Stimulated activated CD4-positive, alpha-beta T cell treated with anti-CD3 and anti-CD28 coated beads, TNF-alpha, amount 100 ng/mL, for 48 hours (primary cell): ENCODE measurements around the gene DPP3.
A peak's percentile ranks its signal among the peaks of the same experiment; 100 is the strongest.
"Not testable (repeated sequence)": the region's sequence is repeated elsewhere in the genome, so short reads cannot be mapped to it uniquely, and the experiment has no call there.

Experiments
- DNase-seq, 3 donors: peaks; one replicate each; pipeline ENCODE4 v3.0.0-alpha.2; 2020; ENCODE audit warnings: low read depth in 3 of 3

The DPP3 gene, protein sequence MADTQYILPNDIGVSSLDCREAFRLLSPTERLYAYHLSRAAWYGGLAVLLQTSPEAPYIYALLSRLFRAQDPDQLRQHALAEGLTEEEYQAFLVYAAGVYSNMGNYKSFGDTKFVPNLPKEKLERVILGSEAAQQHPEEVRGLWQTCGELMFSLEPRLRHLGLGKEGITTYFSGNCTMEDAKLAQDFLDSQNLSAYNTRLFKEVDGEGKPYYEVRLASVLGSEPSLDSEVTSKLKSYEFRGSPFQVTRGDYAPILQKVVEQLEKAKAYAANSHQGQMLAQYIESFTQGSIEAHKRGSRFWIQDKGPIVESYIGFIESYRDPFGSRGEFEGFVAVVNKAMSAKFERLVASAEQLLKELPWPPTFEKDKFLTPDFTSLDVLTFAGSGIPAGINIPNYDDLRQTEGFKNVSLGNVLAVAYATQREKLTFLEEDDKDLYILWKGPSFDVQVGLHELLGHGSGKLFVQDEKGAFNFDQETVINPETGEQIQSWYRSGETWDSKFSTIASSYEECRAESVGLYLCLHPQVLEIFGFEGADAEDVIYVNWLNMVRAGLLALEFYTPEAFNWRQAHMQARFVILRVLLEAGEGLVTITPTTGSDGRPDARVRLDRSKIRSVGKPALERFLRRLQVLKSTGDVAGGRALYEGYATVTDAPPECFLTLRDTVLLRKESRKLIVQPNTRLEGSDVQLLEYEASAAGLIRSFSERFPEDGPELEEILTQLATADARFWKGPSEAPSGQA

DNA sequence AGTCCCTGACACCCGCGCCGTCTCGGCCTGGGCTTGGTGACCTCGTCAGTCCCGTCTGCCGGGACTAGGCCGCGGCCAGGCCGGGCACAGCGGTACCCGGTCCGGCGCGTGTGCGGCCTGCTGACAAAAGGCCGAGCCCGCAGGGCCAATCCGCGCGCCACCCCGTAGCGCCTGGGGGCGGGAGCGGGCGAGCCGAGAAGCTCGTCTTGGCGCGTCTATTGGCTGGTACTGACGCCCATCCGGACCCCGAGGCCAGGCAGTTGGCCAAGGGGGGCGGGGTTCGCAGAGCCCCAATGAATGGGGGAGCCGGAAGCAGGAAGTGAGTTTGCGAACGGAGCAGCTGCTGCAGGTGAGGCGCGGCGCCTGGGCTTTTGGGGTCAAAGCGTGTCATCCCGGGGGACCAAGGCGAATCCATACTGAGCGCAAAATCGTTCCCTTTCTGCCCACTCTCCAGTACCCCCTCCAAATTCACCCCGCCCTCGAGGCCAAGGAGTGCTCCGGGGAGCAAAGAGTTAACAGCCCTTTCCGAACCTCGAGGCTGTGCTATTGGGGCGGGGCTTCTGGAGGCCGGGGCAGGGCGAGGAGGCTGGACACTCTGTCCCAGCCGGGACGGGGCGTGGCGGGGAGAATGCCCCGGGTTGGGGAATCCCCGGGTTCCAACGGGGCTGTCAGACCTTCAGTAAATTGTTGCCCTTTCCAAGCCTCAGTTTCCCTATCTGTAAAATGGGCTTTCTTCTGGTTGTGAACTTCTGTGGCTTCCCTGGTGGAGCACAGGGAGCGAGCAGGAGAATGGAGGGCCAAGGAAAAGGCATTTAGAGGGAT, at the start of gene DPP3:
Gene DPP3, plus strand, starts transcription at position 318 of the 822 bp plus-strand sequence. CDS start 1,767 bp downstream, outside the sequence.
- peak; percentile 91 to 97 (median 94) for DNase-seq

DNA sequence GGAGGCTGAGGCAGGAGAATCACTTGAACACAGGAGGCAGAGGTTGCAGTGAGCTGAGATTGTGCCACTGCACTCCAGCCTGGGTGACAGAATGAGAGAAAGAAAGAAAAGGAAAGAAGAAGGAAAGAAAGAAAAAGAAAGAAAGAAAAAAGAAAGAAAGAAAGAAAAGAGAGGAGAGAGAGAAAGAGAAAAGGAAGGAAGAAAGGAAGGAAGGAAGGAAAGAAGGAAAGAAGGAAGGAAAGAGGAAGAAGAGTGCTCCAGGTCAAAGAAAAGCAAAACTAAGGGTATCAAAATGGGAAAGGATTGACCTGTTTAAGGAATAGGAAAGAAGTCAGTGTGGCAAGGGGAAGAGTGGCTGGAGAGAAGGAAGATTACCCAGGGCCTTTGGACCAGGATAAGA, 48.9 kb upstream of the DPP3 start:
- DNase-seq, result not testable (repeated sequence)

DNA sequence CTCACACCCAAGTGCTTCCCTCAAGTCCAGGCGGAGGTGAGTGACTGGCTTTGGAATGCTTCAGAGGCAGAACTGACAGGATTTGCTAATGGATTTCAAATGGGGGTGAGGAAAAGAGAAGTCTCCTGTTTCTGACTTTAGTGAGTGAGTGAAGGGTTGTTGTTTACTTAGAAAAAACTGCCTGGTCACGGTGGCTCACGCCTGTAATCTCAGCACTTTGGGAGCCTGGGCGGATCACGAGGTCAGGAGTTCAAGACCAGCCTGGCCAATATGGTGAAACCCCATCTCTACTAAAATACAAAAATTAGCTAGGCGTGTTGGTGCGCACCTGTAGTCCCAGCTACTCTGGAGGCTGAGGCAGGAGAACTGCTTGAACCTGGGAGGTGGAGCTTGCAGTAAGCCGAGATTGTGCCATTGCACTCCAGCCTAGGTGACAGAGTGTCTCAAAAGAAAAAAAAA, 48.3 kb upstream of the DPP3 start:
- DNase-seq, result not testable (repeated sequence)

DNA sequence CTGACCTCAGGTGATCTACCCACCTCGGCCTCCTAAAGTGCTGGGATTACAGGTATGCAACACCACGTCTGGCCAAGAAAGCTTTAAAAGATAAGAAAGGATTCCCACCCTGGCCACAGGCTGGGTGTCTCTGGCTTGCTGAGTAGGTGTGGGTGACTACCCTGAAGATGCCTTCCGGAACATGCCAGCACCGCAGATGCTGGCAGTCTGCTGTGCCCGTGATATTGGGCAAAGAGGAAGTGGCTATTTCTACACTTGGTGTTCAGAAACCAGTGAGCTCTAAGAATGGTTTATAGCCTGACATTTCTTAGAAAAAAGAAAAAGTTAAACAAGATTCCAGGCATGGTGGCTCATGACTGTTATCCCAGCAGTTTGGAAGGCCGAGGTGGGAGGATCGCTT, 47.6 kb upstream of the DPP3 start:
- DNase-seq, result no peak

DNA sequence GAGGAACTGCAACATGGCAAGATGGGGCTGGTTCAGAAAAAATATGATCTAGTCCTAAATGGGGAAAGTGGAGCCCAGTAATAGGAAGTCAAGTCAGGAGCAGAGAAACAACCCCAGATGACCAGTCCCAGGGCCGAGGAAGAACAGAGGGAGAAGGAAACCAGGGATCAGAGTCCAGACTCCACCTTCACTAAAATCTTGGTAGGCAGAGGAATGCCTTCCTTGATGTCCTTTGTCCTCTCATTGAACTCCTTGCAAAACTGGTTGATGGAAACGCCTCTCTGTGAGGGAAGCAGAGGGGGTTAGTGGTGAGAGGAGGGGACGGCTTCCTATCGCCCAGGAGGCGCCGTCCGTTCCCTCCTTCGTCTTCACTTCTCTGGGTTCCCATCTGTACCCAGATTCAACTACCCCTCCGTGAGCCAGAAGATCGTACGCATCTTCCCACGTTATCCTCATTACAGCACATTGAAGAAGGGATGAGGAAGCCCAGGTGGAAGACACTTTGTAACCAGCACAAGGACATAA, 42.2 kb upstream of the DPP3 start:
- DNase-seq, result no peak

DNA sequence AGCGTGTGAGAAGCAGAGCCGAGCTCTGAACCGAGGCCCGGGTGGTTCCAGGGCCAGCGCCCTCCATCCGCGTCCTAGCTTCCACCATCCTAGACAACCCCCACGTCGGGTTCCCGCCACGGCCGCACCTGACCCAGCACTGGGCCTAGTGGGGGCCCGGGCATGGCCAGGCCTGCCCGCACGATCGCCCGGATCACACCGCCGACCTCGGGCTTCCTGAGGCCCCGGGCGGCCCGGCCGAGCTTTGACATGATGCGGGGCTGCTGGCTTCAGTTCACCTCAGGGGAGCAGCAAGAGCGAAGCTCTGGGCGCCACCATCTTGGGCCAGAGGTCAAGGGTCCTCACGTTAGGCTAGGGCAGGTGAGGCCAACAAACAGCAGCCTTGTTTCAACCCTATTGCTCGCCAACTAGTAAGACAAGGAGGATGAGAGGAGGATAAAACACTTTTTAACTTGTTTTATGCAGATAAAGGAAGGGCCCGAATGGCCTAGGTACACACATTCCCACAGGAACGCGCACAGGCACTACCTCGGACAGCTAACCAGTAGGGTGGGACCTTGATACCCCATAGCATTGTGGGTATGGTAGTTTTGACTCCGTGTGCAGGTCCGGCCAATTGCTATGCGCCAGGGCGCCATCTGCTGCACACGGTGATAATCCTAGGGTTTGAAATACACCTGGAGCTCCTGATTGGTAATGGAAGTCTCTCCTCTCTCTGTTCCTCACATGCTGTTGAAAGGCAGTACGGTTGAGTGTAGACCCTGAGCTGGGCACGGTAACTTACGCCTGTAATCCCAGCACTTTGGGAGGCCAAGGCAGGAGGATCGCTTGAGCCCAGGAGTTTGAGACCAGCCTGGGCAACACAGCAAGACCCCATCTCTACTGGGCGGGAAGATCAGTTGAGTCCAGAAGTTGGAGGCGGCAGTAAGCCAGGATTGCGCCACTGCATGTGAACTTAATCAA, 41.4 kb upstream of the DPP3 start, which contains the start of gene MRPL11:
Gene MRPL11, minus strand, starts transcription at position 345 of the 963 bp plus-strand sequence. Its CDS starts 94 bp downstream, at position 251.
- peak; percentile 77 to 89 (median 78) for DNase-seq

DNA sequence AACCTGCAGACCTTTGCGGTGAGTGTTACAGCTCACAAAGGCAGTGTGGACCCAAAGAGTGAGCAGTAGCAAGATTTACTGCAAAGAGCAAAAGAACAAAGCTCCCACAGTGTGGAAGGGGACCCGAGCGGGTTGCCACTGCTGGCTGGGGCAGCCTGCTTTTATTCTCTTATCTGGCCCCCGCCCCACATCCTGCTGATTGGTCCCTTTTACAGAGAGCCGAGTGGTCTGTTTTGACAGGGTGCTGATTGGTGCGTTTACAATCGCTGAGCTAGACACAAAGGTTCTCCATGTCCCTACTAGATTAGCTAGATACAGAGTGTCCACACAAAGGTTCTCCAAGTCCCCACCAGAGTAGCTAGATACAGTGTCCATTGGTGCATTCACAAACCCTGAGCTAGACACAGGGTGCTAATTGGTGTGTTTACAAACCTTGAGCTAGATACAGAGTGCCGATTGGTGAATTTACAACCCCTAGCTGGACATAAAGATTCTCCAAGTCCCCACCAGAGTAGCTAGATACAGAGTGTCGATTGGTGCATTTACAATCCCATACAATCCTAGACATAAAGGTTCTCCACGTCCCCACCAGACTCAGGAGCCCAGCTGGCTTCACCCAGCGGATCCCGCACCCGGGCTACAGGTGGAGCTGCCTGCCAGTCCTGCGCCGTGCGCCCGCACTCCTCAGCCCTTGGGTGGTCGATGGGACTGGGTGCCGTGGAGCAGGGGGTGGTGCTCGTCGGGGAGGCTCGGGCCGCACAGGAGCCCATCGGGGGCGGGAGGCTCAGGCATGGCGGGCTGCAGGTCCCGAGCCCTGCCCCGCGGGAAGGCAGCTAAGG, 39.9 kb upstream of the DPP3 start:
- not testable (repeated sequence) for DNase-seq

DNA sequence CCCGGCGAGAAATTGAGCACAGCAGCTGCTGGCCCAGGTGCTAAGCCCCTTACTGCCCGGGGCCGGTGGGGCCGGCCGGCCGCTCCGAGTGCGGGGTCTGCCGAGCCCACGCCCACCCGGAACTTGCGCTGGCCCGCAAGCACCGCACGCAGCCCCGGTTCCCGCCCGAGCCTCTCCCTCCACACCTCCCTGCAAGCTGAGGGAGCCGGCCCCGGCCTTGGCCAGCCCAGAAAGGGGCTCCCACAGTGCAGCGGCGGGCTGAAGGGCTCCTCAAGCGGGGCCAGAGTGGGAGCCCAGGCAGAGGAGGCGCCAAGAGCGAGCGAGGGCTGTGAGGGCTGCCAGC, 39.3 kb upstream of the DPP3 start:
- not testable (repeated sequence) for DNase-seq

DNA sequence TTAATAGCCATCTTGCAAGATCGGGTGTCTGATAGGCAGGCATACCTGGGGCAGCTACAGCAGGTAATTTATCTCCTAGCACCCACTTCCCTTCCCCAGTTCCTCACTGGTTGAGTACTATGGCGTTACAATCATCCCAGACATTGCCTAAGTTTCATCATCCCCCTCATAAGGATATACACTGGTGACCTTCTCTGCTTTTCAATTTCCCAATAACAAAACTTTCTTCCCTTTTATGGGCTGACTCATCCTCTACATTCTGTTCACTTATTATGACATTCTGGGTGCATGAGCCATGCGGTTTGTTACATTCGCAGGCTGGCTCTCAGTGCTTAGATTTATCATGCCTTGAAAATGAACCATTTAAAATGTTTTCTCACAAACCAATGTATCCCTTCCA, 36.6 kb upstream of the DPP3 start:
- no peak for DNase-seq

DNA sequence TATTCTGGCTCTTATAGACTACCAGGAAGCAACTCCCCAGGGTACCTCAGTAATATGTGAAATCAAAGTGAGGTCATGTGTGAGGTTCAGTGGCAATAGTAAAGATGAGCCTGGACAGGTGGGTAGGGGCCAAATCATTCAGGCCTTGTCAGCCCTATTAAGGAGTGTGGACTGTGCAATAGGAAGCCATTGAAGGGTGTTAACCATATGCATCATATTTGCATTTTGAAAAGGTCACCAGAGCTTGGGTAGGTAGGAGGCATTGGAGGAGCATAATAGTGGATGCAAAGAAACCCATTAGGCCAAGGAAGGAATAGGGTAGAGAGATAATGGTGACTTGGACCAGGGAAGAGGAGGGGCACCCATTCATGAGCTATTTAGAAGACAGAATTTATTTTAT, 33.2 kb upstream of the DPP3 start:
- no peak for DNase-seq

DNA sequence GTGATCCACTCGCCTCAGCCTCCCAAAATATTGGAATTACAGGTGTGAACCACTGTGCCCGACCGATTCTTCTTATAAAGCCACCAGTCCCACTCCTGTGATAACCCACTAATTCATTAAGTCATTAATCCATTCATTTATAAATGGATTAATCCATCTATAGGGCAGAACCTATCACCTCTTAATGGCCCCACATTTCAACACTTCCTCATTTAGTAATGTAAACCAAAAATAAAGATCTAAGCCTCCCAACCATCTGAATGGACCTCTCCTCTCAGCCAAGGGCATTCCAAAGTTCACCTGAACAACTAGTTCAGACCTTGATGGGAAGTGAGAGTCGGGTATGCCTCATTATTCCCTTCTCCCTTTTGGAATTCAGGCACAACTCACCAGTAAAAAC, 31.7 kb upstream of the DPP3 start:
- no peak for DNase-seq

DNA sequence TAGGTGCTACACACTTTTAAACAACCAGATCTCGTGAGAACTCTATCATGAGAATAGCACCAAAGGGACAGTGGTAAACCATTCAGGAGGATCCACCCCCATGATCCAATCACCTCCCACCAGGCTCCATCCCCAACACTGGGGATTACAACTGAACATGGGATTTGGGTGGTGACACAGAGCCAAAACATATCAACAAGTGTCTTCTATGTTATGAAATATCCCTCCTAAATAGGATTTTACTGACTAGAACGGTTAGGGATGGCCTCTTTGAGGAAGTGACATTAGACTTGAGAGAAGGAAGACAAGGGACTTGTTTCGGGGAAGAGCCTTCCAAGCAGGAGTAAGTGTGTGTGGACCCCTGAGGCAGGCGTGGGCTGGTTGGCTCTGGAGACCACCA, 29.7 kb upstream of the DPP3 start:
- no peak for DNase-seq

DNA sequence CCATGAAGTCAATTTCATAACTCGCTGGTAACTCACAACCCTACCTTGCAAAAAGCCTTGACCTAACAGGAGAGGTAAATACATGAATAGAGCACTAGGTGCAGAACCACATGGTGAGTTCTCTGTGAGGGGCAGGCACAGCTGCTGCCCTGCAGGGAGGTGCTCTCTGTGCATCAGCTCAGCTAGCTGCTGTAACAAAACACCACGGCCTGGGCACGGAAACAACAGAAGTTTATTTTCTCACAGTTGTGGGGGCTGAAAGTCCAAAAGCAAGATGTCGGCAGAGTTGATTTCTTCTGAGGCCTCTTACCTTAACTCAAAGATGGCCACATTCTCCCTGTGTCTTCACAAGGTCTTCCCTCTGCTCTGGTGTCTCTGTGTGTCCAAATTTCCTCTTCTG, 28.6 kb upstream of the DPP3 start:
- no peak for DNase-seq

DNA sequence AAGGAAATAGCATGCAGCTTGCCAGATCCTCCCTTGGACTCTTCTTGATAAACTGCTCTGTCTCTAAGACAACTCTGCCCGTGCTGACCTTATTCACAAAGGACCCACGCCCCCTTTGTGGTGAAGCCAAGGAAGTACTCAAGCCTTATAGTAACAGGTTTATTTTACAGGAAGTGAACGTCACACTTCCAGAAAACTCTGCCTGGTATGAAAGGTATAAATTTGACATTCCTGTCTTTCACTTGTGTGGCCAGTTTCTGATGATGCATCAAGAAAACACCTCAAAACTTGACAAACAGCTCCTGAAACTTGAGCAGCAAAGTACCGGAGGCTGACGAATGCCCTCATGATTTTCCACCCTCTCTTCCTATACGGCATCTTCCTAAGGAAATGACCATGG, 26.0 kb upstream of the DPP3 start:
- no peak for DNase-seq

DNA sequence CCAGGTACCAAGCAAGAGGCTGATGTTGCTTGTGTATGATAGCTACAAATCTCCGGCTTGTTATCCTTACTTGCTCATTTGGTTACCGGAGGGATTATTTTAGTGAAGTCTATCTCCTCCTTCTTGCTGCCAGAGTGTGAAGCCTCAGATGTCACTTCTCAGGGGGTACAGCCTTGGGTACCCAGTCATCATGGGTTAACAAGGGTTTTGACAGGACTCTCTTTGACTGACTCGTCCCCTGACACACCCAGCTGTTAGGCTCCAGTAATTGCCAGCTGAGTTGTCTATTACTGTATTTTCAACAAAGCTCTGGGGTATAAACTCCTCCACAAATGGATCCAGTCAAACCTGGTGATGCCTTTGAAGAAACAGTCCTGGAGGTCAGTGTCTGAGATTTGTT, 25.4 kb upstream of the DPP3 start:
- no peak for DNase-seq

DNA sequence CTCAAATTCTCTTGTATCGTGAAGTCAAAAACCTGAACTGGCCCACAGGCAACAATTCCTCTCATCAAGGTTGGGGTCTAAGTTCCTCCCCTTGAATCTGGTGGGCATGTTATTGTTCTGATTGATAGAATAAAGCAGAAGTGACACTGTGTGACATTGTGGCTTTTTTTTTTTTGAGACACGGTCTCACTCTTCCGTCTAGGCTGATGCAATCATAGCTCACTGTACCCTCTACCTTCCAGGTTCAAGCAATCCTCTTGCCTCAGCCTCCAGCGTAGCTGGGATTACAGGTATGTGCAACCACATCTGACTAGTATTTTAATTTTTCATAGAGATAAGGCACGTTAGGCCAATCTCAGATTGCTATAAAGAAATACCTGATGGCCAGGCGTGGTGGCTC, 22.4 kb upstream of the DPP3 start:
- DNase-seq, result no peak

DNA sequence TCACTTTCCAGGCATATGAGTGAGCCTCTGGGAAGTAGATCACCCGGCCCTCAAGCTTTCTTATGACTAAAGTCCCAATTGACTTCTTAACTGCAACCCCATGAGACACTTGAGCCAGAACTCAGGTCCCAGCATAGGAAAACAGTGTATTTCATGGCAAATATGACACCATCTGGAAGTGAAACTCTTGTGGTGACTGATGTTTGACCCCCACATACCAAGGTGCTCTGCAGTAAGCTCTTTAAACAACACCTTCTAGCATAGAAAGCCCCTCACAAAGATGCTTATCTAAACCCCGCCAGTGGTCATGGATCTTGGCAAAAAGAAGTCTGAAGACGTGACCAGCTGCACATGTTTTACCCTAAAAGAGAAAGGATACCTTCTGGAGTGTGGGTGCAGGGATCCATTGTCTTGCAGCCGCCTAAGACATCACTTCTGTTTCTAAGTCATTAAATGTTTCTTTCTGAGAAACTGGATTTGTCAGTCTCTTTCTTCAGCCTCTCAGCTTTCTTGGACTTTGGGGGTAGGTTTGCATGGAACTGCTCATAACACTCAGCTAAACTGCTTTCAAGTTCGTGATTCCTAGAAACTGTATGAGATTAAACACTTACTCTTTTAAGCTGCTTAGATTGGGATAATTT, 21.0 kb upstream of the DPP3 start:
- no peak for DNase-seq

DNA sequence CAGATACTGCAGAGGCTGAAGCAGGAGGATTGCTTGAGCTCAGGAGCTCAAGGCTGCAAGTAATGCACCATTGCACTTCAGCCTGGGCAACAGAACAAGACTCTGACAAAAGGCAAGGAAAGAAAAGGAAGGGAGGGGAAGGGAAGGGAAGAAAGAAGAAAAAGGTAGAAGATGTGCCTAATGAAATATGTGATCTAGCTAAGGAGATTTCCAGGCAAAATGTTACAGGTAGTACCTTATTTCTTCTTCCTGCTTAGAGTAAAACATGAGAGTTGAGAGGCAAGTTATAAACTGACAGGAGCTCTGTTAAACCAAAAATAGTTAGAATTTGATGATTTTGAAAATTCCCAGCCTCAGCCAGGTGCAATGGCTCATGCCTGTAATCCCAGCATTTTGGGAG, 18.2 kb upstream of the DPP3 start:
- no peak for DNase-seq

DNA sequence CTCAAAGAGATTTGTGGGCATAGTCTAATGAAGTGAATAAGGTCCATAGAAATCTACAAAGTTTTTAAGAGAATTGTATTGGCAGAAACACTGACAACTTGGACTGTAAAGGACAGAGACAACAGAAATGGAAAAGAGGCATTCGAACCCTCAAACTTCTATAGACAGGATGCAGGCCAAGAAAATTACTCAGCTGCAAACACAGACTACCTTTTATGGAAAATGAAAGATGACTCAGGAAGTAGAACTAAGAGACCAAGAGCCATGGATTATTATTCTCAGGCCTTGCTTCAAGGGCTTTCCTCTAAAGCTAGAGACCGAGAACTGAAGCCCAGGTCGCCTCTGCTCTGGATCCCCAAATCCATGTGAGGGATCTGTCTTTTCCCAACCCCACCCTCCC, 17.3 kb upstream of the DPP3 start:
- no peak for DNase-seq
